CD4-positive, alpha-beta T cell treated with Interleukin-17A for 4 hours (primary cell): Measurements from ENCODE around the gene FAM161A.

Experiments
- DNase-seq: peaks from one replicate; pipeline ENCODE4 v3.0.0-alpha.2; 2020; ENCODE audit warnings: mixed read lengths

FAM161A gene

DNA sequence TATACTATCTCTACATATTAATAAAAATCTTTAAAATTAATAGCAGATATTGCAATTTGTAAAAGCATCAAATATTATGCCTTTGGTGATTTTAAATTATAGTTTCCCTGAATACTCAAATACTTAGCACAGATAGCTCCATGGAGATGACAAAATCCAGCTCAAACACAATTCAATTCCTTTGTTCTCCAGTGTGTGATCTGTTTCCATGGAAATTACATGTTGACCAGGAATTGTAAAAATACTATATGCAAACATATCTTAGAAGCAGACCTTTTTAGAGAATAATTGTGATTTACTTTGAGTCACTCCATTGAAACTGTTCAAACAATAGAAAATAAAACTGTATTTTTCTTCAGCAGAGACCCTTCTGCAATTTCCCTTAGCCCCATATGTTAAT lies 68.3 kb downstream of the FAM161A start:
- DNase-seq = no peak

- DNase-seq = no peak
Observed at GRCh38 chr2:61784643-61785042, 69.2 kb downstream of the FAM161A start.

DNA sequence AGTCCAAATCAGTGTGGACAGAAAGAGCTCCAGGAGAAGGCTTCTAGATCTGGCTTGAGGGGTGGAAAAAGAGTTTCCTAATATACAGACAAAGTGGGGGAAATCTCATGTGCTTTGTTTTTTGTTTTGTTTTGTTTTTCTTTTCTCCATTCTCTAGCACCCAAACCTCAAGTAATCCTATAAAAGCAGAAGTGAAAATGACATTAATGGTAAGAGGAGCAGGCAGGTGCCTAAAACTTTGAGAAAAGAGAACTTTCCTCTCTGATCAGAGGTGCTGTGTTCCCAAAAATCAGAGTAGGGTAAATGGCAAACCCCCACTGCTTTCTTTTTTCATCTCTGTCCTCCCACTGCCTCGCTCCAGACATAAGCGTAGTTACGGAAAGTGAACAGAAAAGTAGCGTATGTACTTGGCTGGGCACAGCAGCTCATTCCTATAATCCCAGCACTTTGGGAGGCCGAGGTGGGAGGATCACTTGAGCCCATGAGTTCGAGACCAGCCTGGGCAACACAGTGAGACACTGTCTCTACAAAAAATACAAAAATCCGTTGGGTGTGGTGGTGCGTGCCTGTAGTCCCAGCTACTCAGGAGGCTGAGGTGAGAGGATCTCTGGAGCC lies 77.8 kb downstream of the FAM161A start:
- no peak for DNase-seq
